SU-DHL-6 (cell line): ENCODE results near the gene RANBP9.

Experiments
- EZH2phosphoT487 ChIP-seq: fragments of 200-600 bp; sonication (generic), shearing (Covaris generic); conservative IDR thresholded peaks from 2 replicates; pipeline ENCODE4 v1.6.1; 2018; ENCODE audit warnings: mild to moderate bottlenecking, antibody characterized with exemption, low read length, moderate library complexity, mixed read lengths
- TF ChIP-seq, protein P1 (sequence below): fragments of 200-600 bp; sonication (generic); IDR thresholded peaks from one replicate; pipeline ENCODE4 v1.5.1; 2017; ENCODE audit warnings: antibody characterized with exemption, mild to moderate bottlenecking, low read length, moderate library complexity; ENCODE audit not compliant: insufficient read depth, poor library complexity, severe bottlenecking

DNA sequence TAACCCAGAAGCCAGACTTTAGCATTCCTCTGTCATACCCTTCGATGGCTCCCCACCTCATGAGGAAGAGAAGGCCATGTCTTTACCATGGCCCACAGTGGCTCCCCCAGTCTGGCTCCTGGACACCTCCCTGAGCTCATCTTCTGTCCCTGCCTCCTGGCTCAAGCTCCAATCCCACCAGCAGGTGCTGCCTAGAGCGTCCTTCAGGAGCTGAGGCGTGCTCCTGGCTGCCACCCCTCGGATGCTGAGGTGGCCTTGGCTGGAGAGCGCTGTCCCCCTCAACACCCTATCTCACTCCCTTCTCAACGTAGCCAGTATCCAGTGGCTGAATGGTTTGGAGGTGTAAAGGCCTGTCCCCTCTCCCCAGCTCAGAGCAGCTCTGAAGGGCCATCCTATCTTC is 47.4 kb upstream of the RANBP9 start:
- TF ChIP-seq, protein P1, sequence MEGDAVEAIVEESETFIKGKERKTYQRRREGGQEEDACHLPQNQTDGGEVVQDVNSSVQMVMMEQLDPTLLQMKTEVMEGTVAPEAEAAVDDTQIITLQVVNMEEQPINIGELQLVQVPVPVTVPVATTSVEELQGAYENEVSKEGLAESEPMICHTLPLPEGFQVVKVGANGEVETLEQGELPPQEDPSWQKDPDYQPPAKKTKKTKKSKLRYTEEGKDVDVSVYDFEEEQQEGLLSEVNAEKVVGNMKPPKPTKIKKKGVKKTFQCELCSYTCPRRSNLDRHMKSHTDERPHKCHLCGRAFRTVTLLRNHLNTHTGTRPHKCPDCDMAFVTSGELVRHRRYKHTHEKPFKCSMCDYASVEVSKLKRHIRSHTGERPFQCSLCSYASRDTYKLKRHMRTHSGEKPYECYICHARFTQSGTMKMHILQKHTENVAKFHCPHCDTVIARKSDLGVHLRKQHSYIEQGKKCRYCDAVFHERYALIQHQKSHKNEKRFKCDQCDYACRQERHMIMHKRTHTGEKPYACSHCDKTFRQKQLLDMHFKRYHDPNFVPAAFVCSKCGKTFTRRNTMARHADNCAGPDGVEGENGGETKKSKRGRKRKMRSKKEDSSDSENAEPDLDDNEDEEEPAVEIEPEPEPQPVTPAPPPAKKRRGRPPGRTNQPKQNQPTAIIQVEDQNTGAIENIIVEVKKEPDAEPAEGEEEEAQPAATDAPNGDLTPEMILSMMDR, result no peak
- no peak for TF ChIP-seq EZH2phosphoT487
